ENCODE measurements around the gene SUN2. TPM values are rescaled to one million over a fixed set of nuclear protein-coding genes. Genes with fewer than 3 reads are reported as not detected.
A peak's percentile ranks its signal among the peaks of the same experiment; 100 is the strongest.

Gene SUN2
- total RNA-seq, 1 donor from 2014 or later: 104 TPM

DNA sequence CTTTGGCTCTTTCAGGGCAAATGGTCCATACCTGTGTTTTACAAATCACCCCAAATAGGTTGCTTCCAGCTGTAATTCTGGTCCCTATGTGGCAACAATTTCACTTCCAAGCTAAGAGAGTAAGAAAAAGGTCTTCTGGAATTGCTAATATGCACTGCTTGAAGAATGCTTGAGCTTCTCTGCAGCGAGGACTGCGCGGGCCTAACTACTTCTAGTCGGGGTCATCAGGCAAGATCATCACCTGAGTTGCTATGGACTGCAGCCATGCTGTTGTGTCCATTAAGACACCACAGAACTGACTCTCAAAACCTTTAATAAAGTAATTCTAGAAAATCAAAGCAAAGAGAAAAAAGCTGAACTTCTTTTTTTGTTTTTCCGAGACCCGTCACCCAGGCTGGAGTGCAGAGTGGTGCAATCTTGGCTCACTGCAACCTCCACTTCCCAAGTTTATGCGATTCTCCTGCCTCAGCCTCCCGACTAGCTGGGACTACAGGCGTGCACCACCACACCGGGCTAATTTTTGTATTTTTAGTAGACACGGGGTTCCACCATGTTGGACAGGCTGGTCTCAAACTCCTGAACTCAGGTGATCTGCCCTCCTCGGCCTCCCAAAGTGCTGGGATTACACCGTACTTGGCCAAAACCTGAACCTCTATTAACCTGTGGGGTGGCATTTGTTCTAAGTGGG is 57.2 kb downstream of the SUN2 start:
- no peak for DNase-seq (ENCODE audit: low read depth in 2 of 2)

DNA sequence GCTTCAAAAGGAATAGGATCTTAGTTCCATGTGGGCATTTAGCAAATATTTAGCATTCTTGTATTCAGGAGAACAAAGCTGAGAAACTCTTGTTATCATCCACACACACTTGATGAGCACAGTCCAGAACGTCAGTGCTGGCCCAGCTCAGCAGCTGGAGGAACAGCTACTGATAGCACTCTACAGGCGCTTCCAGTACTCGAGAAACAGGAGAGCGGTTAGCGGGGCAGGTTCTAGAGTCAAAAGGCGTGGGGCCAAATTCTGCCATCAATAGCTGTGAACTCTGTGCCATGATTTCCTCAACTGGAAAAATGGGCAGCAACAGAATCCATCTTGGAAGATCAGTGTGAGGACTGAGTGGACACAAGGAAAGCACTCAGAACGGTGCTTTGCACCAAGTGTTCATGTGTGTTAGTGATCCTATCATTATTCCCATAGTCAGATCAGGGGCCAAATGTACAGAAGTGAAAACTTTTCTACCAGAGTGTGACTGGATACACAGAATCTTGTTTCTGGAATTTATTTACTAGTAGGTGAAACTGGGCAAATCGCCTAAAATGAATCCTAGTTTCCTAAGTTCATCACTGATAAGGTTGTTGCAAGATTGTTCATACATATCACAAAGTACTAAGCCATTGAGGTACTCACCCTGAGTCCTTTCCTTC is 58.2 kb downstream of the SUN2 start:
- peak; percentile 50 to 57 for DNase-seq (ENCODE audit: low read depth in 2 of 2)

- DNase-seq (ENCODE audit: low read depth in 2 of 2): peak; percentile 92 to 93
Measured at GRCh38 chr22:38696606-38697424, 59.0 kb downstream of the SUN2 start.

DNA sequence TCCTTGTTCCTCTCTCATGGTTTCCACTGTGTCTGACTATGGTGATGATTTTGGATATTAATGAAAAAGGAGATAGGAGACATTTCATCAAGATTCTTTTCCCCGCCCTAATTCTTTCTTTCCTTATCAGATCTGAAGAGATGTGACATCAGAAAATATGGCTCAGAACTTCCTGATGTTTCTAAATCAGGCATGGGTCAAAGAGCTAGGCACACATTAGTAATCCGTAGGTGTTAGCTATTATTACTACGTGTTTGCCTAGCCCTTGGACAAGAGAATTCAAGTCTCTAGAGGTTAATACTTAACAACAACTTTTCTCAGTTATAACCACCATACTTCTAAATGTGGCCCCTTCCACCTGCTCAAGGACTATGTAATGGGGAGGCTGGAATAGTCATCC is 60.9 kb downstream of the SUN2 start:
- peak in 1 of 2 donors; percentile 47 for DNase-seq (ENCODE audit: low read depth in 2 of 2)

- peak in 1 of 2 donors; percentile 81 for DNase-seq (ENCODE audit: low read depth in 2 of 2)
Measured at GRCh38 chr22:38694049-38694448, 61.7 kb downstream of the SUN2 start.

DNA sequence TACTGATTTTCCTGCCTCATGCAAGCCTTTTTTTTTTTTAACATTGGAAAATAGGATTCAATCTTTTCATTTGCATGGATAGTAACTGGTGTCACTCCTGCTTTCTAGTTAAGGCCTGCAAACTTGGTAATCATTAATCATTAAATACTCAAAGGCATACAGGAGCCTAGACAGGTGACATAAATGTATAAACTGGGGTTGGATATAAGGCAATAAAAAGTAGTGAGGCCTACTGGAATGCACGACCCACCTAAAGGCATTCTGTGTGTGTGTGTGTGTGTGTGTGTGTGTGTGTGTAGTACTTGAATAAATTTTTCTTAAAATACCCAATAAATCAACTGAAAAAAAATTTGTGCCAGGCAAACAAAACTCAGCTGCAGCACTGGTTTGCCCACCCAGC is 66.1 kb downstream of the SUN2 start:
- DNase-seq (ENCODE audit: low read depth in 2 of 2): no peak

GRCh38 chr22:38685761-38686160 is 70.0 kb downstream of the SUN2 start:
- DNase-seq (ENCODE audit: low read depth in 2 of 2): no peak

- DNase-seq (ENCODE audit: low read depth in 2 of 2): no peak
Measured at GRCh38 chr22:38684895-38685294, 70.9 kb downstream of the SUN2 start.

Other genes with a start within 250 kb of the SUN2 start
- 267 and 371 TPM in 2 replicates for gene DDX17, start 249.7 kb downstream of the SUN2 start, total RNA-seq
- gene DMC1, start 185.8 kb downstream of the SUN2 start, total RNA-seq: 0.22 and 0.60 TPM in 2 replicates
- under 0.01 and 0.20 TPM in 2 replicates for gene FAM227A, start 99.6 kb downstream of the SUN2 start, total RNA-seq
- 15.7 TPM in 2 replicates for gene CBY1, start 99.4 kb downstream of the SUN2 start, total RNA-seq
- 68.2 and 74.8 TPM in 2 replicates for gene TOMM22, start 74.0 kb downstream of the SUN2 start, total RNA-seq
- gene JOSD1, start 55.1 kb downstream of the SUN2 start, total RNA-seq: 60.4 and 75.6 TPM in 2 replicates
- gene GTPBP1, start 50.1 kb downstream of the SUN2 start, total RNA-seq: 14.4 and 18.1 TPM in 2 replicates
- 12.0 and 15.1 TPM in 2 replicates for gene DNAL4, start 38.1 kb upstream of the SUN2 start, total RNA-seq
- under 0.01 TPM in 2 replicates for gene NPTXR, start 88.0 kb upstream of the SUN2 start, total RNA-seq
- gene CBX6, start 116.2 kb upstream of the SUN2 start, total RNA-seq: 11.9 and 13.3 TPM in 2 replicates
- gene APOBEC3A, start 201.6 kb upstream of the SUN2 start, total RNA-seq: not detected in 2 replicates
- 0.20 and 1.3 TPM in 2 replicates for gene APOBEC3B, start 226.3 kb upstream of the SUN2 start, total RNA-seq

Data from lung microvascular endothelial cell (primary cell).